Skeletal muscle tissue (tissue), 4 donors: ENCODE measurements around the gene EP400. TPM values are rescaled to one million over a fixed set of nuclear protein-coding genes. Genes with fewer than 3 reads are reported as not detected.
"Not testable (repeated sequence)": the region's sequence is repeated elsewhere in the genome, so short reads cannot be mapped to it uniquely, and the experiment has no call there.

Experiments
- H3K27ac ChIP-seq: one replicate; pipeline ENCODE4 v1.7.0; 2013; ENCODE audit warnings: mild to moderate bottlenecking, low read depth, low read length, inconsistent platforms
- H3K27me3 ChIP-seq, 3 donors: one replicate each; pipeline ENCODE4 v1.7.0; 2013; ENCODE audit warnings: low read length in 3 of 3; ENCODE audit not compliant: control insufficient read depth in 3 of 3, insufficient read depth in 3 of 3
- H3K36me3 ChIP-seq, 3 donors: one replicate each; pipeline ENCODE4 v1.7.0; 2013; ENCODE audit warnings: low read length in 3 of 3; ENCODE audit not compliant: control insufficient read depth in 3 of 3, insufficient read depth in 3 of 3
- H3K4me1 ChIP-seq, 3 donors: one replicate each; pipeline ENCODE4 v1.7.0; 2013; ENCODE audit warnings: low read length in 3 of 3, mild to moderate bottlenecking in 3 of 3; ENCODE audit not compliant: control insufficient read depth in 3 of 3, insufficient read depth in 3 of 3
- H3K4me3 ChIP-seq, 3 donors: one replicate each; pipeline ENCODE4 v1.7.0; 2013; ENCODE audit warnings: low read length in 3 of 3
- H3K9ac ChIP-seq, 3 donors: one replicate each; pipeline ENCODE4 v1.7.0; 2013; ENCODE audit warnings: low read length in 3 of 3, mild to moderate bottlenecking in 3 of 3, moderate library complexity in 2 of 3, low read depth in 1 of 3
- H3K9me3 ChIP-seq, 3 donors: one replicate each; pipeline ENCODE4 v1.7.0; 2013; ENCODE audit warnings: low read length in 3 of 3; ENCODE audit not compliant: control insufficient read depth in 3 of 3
- total RNA-seq: library from RNA; depleted of rRNA; stranded (reverse); fragments of >200 nt; gene quantifications from one replicate; pipeline ENCODE4 v1.2.3, GENCODE V29; 2014
- donor health status: Osteomylitis.

Gene EP400
- total RNA-seq, 1 donor from 2014 or later: 11.0 TPM

- Histone ChIP-seq H3K9ac (no peak overlapping the region), H3K27ac (no peak overlapping the region), H3K36me3 (peaks cover 39 to 46% (median 42%) of the 10 kb centered on the region in 3 donors), H3K4me1 (peaks cover 5 to 13% (median 12%) of the 10 kb centered on the region in 3 donors), H3K27me3 (no peaks in the 10 kb centered on the region), H3K4me3 (no peak overlapping the region), H3K9me3 (no peaks in the 10 kb centered on the region)
Observed at GRCh38 chr12:132079200-132079599, 129.5 kb downstream of the EP400 start.

GRCh38 chr12:132079695-132080094, 130.0 kb downstream of the EP400 start:
- peaks cover 5 to 13% (median 12%) of the 10 kb centered on the region in 3 donors for H3K4me1 ChIP-seq
- H3K9ac ChIP-seq: no peak overlapping the region
- H3K27me3 ChIP-seq: no peaks in the 10 kb centered on the region
- no peak overlapping the region for H3K4me3 ChIP-seq
- H3K27ac ChIP-seq: no peak overlapping the region
- no peaks in the 10 kb centered on the region for H3K9me3 ChIP-seq
- peaks cover 35 to 42% (median 42%) of the 10 kb centered on the region in 3 donors for H3K36me3 ChIP-seq

- Histone ChIP-seq H3K36me3 (peaks cover 28 to 34% (median 33%) of the 10 kb centered on the region in 3 donors), H3K4me1 (peaks cover 13 to 21% (median 20%) of the 10 kb centered on the region in 3 donors)
- not testable (repeated sequence) for H3K9ac ChIP-seq, H3K9me3 ChIP-seq, H3K27ac ChIP-seq, H3K27me3 ChIP-seq, H3K4me3 ChIP-seq
Observed at GRCh38 chr12:132080515-132080914, 130.8 kb downstream of the EP400 start.

- peaks cover 13 to 22% (median 22%) of the 10 kb centered on the region in 3 donors for H3K4me1 ChIP-seq
- no peak overlapping the region for H3K9ac ChIP-seq
- peaks cover 22 to 26% (median 25%) of the 10 kb centered on the region in 3 donors for H3K36me3 ChIP-seq
- H3K27me3 ChIP-seq: no peaks in the 10 kb centered on the region
- no peaks in the 10 kb centered on the region for H3K9me3 ChIP-seq
- H3K27ac ChIP-seq: no peak overlapping the region
- H3K4me3 ChIP-seq: no peak overlapping the region
Observed at GRCh38 chr12:132081423-132081822, 131.7 kb downstream of the EP400 start.

GRCh38 chr12:132083614-132083940, 133.8 kb downstream of the EP400 start:
- Histone ChIP-seq H3K36me3 (peaks cover 2 to 7% (median 5%) of the 10 kb centered on the region in 3 donors), H3K27me3 (no peaks in the 10 kb centered on the region), H3K9me3 (no peaks in the 10 kb centered on the region), H3K9ac (peak overlapping the region in 2 of 3 donors; percentile 65 to 68), H3K4me3 (peak overlapping the region; percentile 60 to 73 (median 70)), H3K27ac (peak overlapping the region; percentile 63), H3K4me1 (peaks cover 13 to 18% (median 16%) of the 10 kb centered on the region in 3 donors)

GRCh38 chr12:132083941-132084620, 134.3 kb downstream of the EP400 start:
- no peaks in the 10 kb centered on the region for H3K9me3 ChIP-seq
- peak overlapping the region; percentile 74 to 85 (median 78) for H3K9ac ChIP-seq
- peaks cover 13 to 18% (median 16%) of the 10 kb centered on the region in 3 donors for H3K4me1 ChIP-seq
- peak overlapping the region; percentile 74 to 88 (median 85) for H3K4me3 ChIP-seq
- peak overlapping the region; percentile 83 for H3K27ac ChIP-seq
- H3K36me3 ChIP-seq: peaks cover 2 to 4% (median 3%) of the 10 kb centered on the region in 3 donors
- no peaks in the 10 kb centered on the region for H3K27me3 ChIP-seq

- Histone ChIP-seq H3K9ac (peak overlapping the region; percentile 74 to 89 (median 80)), H3K9me3 (no peaks in the 10 kb centered on the region), H3K27me3 (no peaks in the 10 kb centered on the region), H3K4me3 (peak overlapping the region; percentile 74 to 88 (median 85)), H3K27ac (peak overlapping the region; percentile 83), H3K36me3 (peaks cover 2 to 4% (median 3%) of the 10 kb centered on the region in 3 donors), H3K4me1 (peaks cover 13 to 16% (median 14%) of the 10 kb centered on the region in 3 donors)
Observed at GRCh38 chr12:132084621-132085290, 135.0 kb downstream of the EP400 start.

GRCh38 chr12:132085291-132085635, 135.5 kb downstream of the EP400 start:
- H3K9me3 ChIP-seq: no peaks in the 10 kb centered on the region
- H3K36me3 ChIP-seq: peaks cover 2 to 4% (median 3%) of the 10 kb centered on the region in 3 donors
- peaks cover 13 to 16% (median 14%) of the 10 kb centered on the region in 3 donors for H3K4me1 ChIP-seq
- peak overlapping the region; percentile 83 for H3K27ac ChIP-seq
- peak overlapping the region; percentile 71 to 89 (median 80) for H3K9ac ChIP-seq
- H3K27me3 ChIP-seq: no peaks in the 10 kb centered on the region
- peak overlapping the region; percentile 74 to 88 (median 85) for H3K4me3 ChIP-seq

- no peak overlapping the region for H3K27ac ChIP-seq
Observed at GRCh38 chr12:132089407-132089910, 139.7 kb downstream of the EP400 start.

More at GRCh38 chr12:132089407-132089910, 139.7 kb downstream of the EP400 start:
- Histone ChIP-seq H3K4me1 (peaks cover 9 to 10% (median 9%) of the 10 kb centered on the region in 3 donors), H3K9ac (no peak overlapping the region), H3K36me3 (peaks cover 0 to 4% (median 0%) of the 10 kb centered on the region in 3 donors), H3K27me3 (no peaks in the 10 kb centered on the region), H3K4me3 (no peak overlapping the region), H3K9me3 (no peaks in the 10 kb centered on the region)
